Glomerular visceral epithelial cell (primary cell): ENCODE data around the gene TOB2.
"Not testable (repeated sequence)": the region's sequence is repeated elsewhere in the genome, so short reads cannot be mapped to it uniquely, and the experiment has no call there.

ENCODE experiments used
- DNase-seq: peaks from one replicate; pipeline ENCODE4 v3.0.0-alpha.2; 2016; ENCODE audit errors: extremely low spot score

Gene TOB2

GRCh38 chr22:41429951-41430332, 16.7 kb downstream of the TOB2 start:
- no peak for DNase-seq

GRCh38 chr22:41429232-41429950, 17.2 kb downstream of the TOB2 start:
- no peak for DNase-seq

GRCh38 chr22:41425660-41426365, 20.8 kb downstream of the TOB2 start:
- no peak for DNase-seq

GRCh38 chr22:41418717-41419116, 27.9 kb downstream of the TOB2 start:
- DNase-seq = no peak

- DNase-seq = peak; percentile 51
These were observed 28.8 kb downstream of the TOB2 start for GRCh38 chr22:41417622-41418390.

GRCh38 chr22:41415554-41415953, 31.0 kb downstream of the TOB2 start:
- no peak for DNase-seq

GRCh38 chr22:41411021-41411851, 35.4 kb downstream of the TOB2 start:
- DNase-seq = no peak

- DNase-seq = no peak
These were observed 36.3 kb downstream of the TOB2 start for GRCh38 chr22:41410311-41410751.

- DNase-seq = no peak
These were observed 37.9 kb downstream of the TOB2 start for GRCh38 chr22:41408665-41409064.

- no peak for DNase-seq
These were observed 39.2 kb downstream of the TOB2 start for GRCh38 chr22:41407433-41407832.

GRCh38 chr22:41406410-41406809, 40.2 kb downstream of the TOB2 start:
- no peak for DNase-seq

GRCh38 chr22:41405588-41405987, 41.0 kb downstream of the TOB2 start:
- no peak for DNase-seq

- peak; percentile 90 for DNase-seq
These were observed 42.9 kb downstream of the TOB2 start for GRCh38 chr22:41403532-41404318.

GRCh38 chr22:41402851-41403250, 43.8 kb downstream of the TOB2 start:
- not testable (repeated sequence) for DNase-seq

GRCh38 chr22:41401781-41402648, 44.6 kb downstream of the TOB2 start:
- peak; percentile 69 for DNase-seq

GRCh38 chr22:41398921-41399320, 47.7 kb downstream of the TOB2 start:
- no peak for DNase-seq

- no peak for DNase-seq
These were observed 49.3 kb downstream of the TOB2 start for GRCh38 chr22:41397143-41397811.

GRCh38 chr22:41395531-41396240, 50.9 kb downstream of the TOB2 start:
- DNase-seq = no peak

- no peak for DNase-seq
These were observed 52.6 kb downstream of the TOB2 start for GRCh38 chr22:41394012-41394356.
